Hepatocyte (in vitro differentiated cells): ENCODE results near the gene CCDC86. TPM values are rescaled to one million over a fixed set of nuclear protein-coding genes. Genes with fewer than 3 reads are reported as not detected.

Experiments used
- DNase-seq: peaks from one replicate; pipeline ENCODE4 v3.0.0-alpha.2; 2016; ENCODE audit warnings: low spot score
- H2AFZ ChIP-seq: fragments of 200-600 bp; sonication (generic); 2 replicates; pipeline ENCODE4 v1.6.0; 2016; ENCODE audit warnings: antibody characterized with exemption, mild to moderate bottlenecking
- H3K27ac ChIP-seq: fragments of 200-600 bp; sonication (generic); 2 replicates; pipeline ENCODE4 v1.5.1; 2016; ENCODE audit warnings: mild to moderate bottlenecking
- H3K27me3 ChIP-seq: fragments of 200-600 bp; sonication (generic); 2 replicates; pipeline ENCODE4 v1.6.1; 2016
- H3K36me3 ChIP-seq: fragments of 200-600 bp; sonication (generic); replicated peaks from 2 replicates; pipeline ENCODE4 v1.5.1; 2016; ENCODE audit warnings: low read depth; ENCODE audit not compliant: insufficient read depth
- H3K4me1 ChIP-seq: fragments of 200-600 bp; sonication (generic); 2 replicates; pipeline ENCODE4 v1.5.1; 2016; ENCODE audit warnings: mild to moderate bottlenecking, moderate library complexity; ENCODE audit not compliant: insufficient read depth
- H3K4me2 ChIP-seq: fragments of 200-600 bp; sonication (generic); 2 replicates; pipeline ENCODE4 v1.6.0; 2016
- H3K4me3 ChIP-seq: fragments of 200-600 bp; sonication (generic); 2 replicates; pipeline ENCODE4 v1.5.1; 2016; ENCODE audit warnings: mild to moderate bottlenecking
- H3K79me2 ChIP-seq: fragments of 200-600 bp; sonication (generic); 2 replicates; pipeline ENCODE4 v1.6.0; 2017; ENCODE audit warnings: mild to moderate bottlenecking
- H3K9me2 ChIP-seq: fragments of 200-600 bp; sonication (generic); replicated peaks from 2 replicates; pipeline ENCODE4 v1.6.0; 2017; ENCODE audit warnings: mild to moderate bottlenecking; ENCODE audit not compliant: insufficient read depth
- H3K9me3 ChIP-seq: fragments of 200-600 bp; sonication (generic); 2 replicates; pipeline ENCODE4 v1.5.1; 2016; ENCODE audit warnings: low read depth, mild to moderate bottlenecking
- H4K20me1 ChIP-seq: fragments of 200-600 bp; sonication (generic); 2 replicates; pipeline ENCODE4 v1.6.0; 2016; ENCODE audit warnings: mild to moderate bottlenecking; ENCODE audit not compliant: insufficient read depth, poor library complexity, severe bottlenecking
- EZH2 ChIP-seq: fragments of 200-600 bp; sonication (generic); IDR thresholded peaks from 2 replicates; pipeline ENCODE4 v1.6.1; 2016; ENCODE audit warnings: antibody characterized with exemption, mild to moderate bottlenecking, borderline replicate concordance
- EZH2phosphoT487 ChIP-seq: fragments of 200-600 bp; sonication (generic); IDR thresholded peaks from one replicate; pipeline ENCODE4 v1.6.1; 2018; ENCODE audit warnings: antibody characterized with exemption, mild to moderate bottlenecking, low read depth, moderate library complexity; ENCODE audit not compliant: unreplicated experiment, severe bottlenecking
- WGBS: methylation state at CpG from one replicate; pipeline ENCODE4 v1.1.6; 2016; ENCODE audit warnings: low lambda C conversion rate; ENCODE audit errors: missing lambda C conversion rate; 5-methylcytosine and 5-hydroxymethylcytosine counted together
- polyA plus RNA-seq: library from polyadenylated mRNA; unstranded; fragments of >200 nt; fragmentation: Nextera tagmentation; extraction: Ambion mirVana; gene quantifications from 2 replicates; pipeline ENCODE4 v1.2.1, GENCODE V29; 2016
- total RNA-seq: library from RNA; depleted of rRNA; stranded (reverse); fragments of >200 nt; gene quantifications from 2 replicates; pipeline ENCODE4 v1.2.3, GENCODE V29; 2014
- TF ChIP-seq, protein P1 (sequence below): fragments of 200-600 bp; sonication (generic); IDR thresholded peaks from 2 replicates; pipeline ENCODE4 v1.5.1; 2016; ENCODE audit warnings: antibody characterized with exemption, mild to moderate bottlenecking; ENCODE audit not compliant: poor library complexity

CCDC86 gene
- total and polyA plus RNA-seq, 2 experiments from 2014 or later, result 9.1 to 25.3 TPM

DNA sequence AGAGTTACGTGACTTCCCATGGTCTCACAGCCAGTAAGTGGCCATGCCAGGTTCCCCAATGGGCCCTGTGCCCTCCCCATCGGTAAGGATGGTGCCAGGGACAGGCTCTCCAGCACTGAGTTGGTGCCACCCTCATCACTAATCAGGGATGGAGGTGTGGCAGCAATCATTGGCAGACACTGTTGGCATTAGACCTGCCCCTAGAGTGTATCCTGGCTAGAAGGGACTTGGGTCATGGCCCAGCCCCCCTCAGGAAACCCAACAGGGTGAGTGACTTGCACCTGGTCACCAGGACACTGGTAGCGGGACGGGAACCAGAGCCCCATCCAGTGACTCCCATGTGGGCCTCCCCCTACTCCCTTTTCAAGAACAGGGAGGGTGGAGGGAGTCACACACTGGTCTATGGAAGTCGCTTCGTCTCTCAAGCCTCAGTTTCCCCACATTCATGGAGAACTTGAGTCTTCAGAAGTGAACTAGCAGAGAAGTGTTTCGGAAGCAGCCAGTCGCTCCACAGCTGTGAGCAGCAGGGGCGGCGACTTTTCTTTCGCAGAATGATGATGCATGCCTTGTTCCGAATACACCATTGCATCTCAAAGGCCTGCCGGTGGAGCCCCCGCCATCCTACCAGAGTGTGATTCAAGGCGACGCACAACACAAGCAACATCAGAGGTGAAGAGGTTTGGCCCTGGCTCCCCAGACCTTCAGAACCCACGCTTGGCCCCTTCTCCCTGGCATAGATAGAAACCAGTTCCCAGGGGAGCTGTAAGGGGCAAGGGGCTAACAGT, 43.9 kb upstream of the CCDC86 start:
- no peaks in the 10 kb centered on the region for H3K36me3 ChIP-seq
- H3K27me3 ChIP-seq, result no peaks in the 10 kb centered on the region
- no peak overlapping the region for H3K4me2 ChIP-seq
- H4K20me1 ChIP-seq, result no peaks in the 10 kb centered on the region
- H3K27ac ChIP-seq, result no peak overlapping the region
- H2AFZ ChIP-seq, result no peak overlapping the region
- no peaks in the 10 kb centered on the region for H3K4me1 ChIP-seq
- 88% methylated on average over 17 of the region's 17 CpGs for WGBS
- H3K9me2 ChIP-seq, result no peaks in the 10 kb centered on the region
- no peak overlapping the region for H3K4me3 ChIP-seq
- TF ChIP-seq, protein P1, sequence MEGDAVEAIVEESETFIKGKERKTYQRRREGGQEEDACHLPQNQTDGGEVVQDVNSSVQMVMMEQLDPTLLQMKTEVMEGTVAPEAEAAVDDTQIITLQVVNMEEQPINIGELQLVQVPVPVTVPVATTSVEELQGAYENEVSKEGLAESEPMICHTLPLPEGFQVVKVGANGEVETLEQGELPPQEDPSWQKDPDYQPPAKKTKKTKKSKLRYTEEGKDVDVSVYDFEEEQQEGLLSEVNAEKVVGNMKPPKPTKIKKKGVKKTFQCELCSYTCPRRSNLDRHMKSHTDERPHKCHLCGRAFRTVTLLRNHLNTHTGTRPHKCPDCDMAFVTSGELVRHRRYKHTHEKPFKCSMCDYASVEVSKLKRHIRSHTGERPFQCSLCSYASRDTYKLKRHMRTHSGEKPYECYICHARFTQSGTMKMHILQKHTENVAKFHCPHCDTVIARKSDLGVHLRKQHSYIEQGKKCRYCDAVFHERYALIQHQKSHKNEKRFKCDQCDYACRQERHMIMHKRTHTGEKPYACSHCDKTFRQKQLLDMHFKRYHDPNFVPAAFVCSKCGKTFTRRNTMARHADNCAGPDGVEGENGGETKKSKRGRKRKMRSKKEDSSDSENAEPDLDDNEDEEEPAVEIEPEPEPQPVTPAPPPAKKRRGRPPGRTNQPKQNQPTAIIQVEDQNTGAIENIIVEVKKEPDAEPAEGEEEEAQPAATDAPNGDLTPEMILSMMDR, result no peak
- TF ChIP-seq EZH2 (no peak), EZH2phosphoT487 (no peak)
- H3K9me3 ChIP-seq, result no peaks in the 10 kb centered on the region
- DNase-seq, result no peak
- H3K79me2 ChIP-seq, result no peaks in the 10 kb centered on the region

DNA sequence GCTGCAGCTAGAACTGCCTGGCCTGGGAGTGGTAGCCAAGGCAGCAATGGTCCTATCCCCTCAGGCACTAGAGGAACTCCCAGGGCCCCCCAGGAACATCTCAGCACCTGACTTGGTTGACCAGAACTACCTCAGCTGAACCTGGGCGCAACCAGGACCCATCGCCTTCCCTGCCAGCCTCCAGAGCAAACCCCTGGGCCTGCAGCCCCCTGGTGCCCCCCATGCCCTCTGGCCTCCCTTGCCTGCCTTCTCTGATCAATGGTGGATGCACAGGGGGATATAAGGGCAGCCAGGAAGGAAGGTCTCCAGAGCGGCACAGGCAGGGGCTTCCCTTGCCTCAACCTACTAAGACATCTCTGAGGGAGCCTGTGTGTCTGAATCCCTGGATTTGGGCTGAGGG, 43.3 kb upstream of the CCDC86 start:
- Histone ChIP-seq H3K36me3 (no peaks in the 10 kb centered on the region), H3K9me3 (no peaks in the 10 kb centered on the region), H3K4me1 (no peaks in the 10 kb centered on the region), H3K4me3 (no peak overlapping the region), H3K9me2 (no peaks in the 10 kb centered on the region), H3K4me2 (no peak overlapping the region), H3K27ac (no peak overlapping the region), H4K20me1 (no peaks in the 10 kb centered on the region), H3K79me2 (no peaks in the 10 kb centered on the region), H3K27me3 (no peaks in the 10 kb centered on the region), H2AFZ (no peak overlapping the region)
- 93% methylated on average over 3 of the region's 3 CpGs for WGBS
- no peak for DNase-seq
- TF ChIP-seq, protein P1, result no peak
- TF ChIP-seq EZH2phosphoT487 (no peak), EZH2 (no peak)

DNA sequence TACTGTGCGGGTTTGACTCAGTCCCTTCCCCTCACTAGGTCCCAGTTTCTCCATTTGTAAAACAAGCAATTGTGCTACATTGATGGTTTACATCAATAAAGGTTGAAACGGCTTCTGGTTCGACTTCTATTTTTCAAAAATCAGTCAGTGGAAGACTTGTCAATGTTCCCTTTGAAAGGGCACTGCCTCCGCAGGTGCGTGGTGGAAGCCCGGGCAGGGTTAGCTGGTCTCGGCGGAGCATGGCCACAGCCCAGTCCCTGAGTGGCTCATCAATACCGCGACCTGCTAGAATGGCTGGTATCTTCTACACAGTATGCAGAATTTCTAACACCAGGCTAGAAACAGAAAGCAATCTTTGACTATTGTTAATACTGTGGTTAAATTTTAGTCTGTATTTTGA, 40.7 kb upstream of the CCDC86 start:
- no peak overlapping the region for H3K27ac ChIP-seq
- H4K20me1 ChIP-seq, result no peaks in the 10 kb centered on the region
- TF ChIP-seq, protein P1, result no peak
- TF ChIP-seq EZH2 (no peak), EZH2phosphoT487 (no peak)

More for the DNA sequence above, 40.7 kb upstream of the CCDC86 start:
- H3K4me3 ChIP-seq, result no peak overlapping the region
- H3K9me2 ChIP-seq, result no peaks in the 10 kb centered on the region
- H3K4me1 ChIP-seq, result no peaks in the 10 kb centered on the region
- H3K27me3 ChIP-seq, result no peaks in the 10 kb centered on the region
- H3K4me2 ChIP-seq, result no peak overlapping the region
- no peak overlapping the region for H2AFZ ChIP-seq
- no peaks in the 10 kb centered on the region for H3K36me3 ChIP-seq
- DNase-seq, result no peak
- no peaks in the 10 kb centered on the region for H3K79me2 ChIP-seq
- no peaks in the 10 kb centered on the region for H3K9me3 ChIP-seq
- WGBS, result 91% methylated on average over 10 of the region's 10 CpGs
